GM18505 (cell line): ENCODE measurements around the gene E4F1.

Experiments
- ATAC-seq: cut with Tn5 transposase; IDR thresholded peaks from one replicate; pipeline ENCODE4 v1.9.1; 2021; ENCODE audit not compliant: unreplicated experiment
- POLR2A ChIP-seq: IDR thresholded peaks from 4 replicates; pipeline ENCODE4 v1.6.1; 2011; ENCODE audit warnings: borderline replicate concordance; ENCODE audit not compliant: insufficient read depth, insufficient read length; ENCODE audit errors: extremely low read depth

E4F1 gene

GRCh38 chr16:2232094-2232990 lies 9.0 kb downstream of the E4F1 start:
- no peak for ATAC-seq
- TF ChIP-seq POLR2A = no peak

- TF ChIP-seq POLR2A = no peak
- no peak for ATAC-seq
Observed at GRCh38 chr16:2233046-2233775, 9.8 kb downstream of the E4F1 start.

GRCh38 chr16:2233872-2234812 lies 10.8 kb downstream of the E4F1 start:
- TF ChIP-seq POLR2A = no peak
- ATAC-seq = no peak

- no peak for TF ChIP-seq POLR2A
- no peak for ATAC-seq
Observed at GRCh38 chr16:2234813-2235170, 11.4 kb downstream of the E4F1 start.

GRCh38 chr16:2235234-2235651 lies 11.9 kb downstream of the E4F1 start:
- TF ChIP-seq POLR2A = no peak
- ATAC-seq = no peak

GRCh38 chr16:2235695-2236336 lies 12.4 kb downstream of the E4F1 start:
- TF ChIP-seq POLR2A = no peak
- ATAC-seq = no peak

- TF ChIP-seq POLR2A = no peak
- ATAC-seq = no peak
Observed at GRCh38 chr16:2236337-2237101, 13.1 kb downstream of the E4F1 start, which contains the start of gene DNASE1L2. Gene DNASE1L2, plus strand, starts transcription at chr16:2236444. Its CDS starts 373 bp downstream, at chr16:2236817.

GRCh38 chr16:2237102-2237482 lies 13.7 kb downstream of the E4F1 start:
- no peak for TF ChIP-seq POLR2A
- no peak for ATAC-seq

- ATAC-seq = no peak
- TF ChIP-seq POLR2A = no peak
Observed at GRCh38 chr16:2237493-2238149, 14.2 kb downstream of the E4F1 start.

- ATAC-seq = no peak
Observed at GRCh38 chr16:2238150-2238837, 14.9 kb downstream of the E4F1 start.

More at GRCh38 chr16:2238150-2238837, 14.9 kb downstream of the E4F1 start:
- TF ChIP-seq POLR2A = peak; percentile 7
